GM21786 (cell line): ENCODE measurements around the gene PRKCA.

ENCODE experiments used
- ATAC-seq: cut with Tn5 transposase; IDR thresholded peaks from one replicate; pipeline ENCODE4 v1.9.1; 2021; ENCODE audit not compliant: unreplicated experiment

Gene PRKCA

DNA sequence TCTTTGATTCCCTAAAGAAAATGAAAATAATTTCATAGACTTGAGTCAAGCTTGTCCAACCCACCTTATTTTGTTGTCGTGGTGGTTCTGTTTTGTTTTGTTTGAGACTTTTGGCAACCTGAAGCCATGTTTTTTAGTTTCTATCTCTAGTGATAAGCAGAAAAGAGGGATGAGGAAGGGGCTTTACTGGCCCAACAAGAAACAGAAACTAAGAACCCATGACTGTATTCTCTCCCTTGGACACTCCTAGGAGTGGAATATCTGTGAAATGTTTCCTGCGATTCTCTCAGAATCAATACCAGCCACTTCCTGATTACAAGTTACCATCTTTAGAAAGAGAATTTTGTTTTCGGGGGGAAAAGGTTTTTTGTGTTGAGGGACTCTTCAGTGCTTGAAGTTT is 207.5 kb downstream of the PRKCA start:
- ATAC-seq = no peak

DNA sequence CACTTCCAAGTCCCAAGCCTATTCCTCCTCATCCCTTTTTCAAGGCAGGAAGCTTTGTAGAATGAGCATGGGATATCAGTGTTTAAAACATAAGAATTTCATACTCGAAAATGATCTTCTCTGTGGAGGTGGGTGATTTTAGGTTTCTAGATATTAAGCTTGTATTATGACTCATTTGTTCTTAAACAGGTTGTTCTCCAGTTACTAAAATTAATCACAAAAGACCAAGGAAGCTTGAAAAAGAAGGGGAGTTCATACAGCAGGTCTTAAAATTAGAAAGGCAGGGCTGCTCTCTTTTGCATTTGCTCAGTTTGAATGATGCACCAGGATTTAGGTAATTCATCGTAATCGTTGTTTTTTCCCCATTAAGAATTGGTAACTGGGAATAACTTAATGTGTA is 208.7 kb downstream of the PRKCA start:
- ATAC-seq = no peak

DNA sequence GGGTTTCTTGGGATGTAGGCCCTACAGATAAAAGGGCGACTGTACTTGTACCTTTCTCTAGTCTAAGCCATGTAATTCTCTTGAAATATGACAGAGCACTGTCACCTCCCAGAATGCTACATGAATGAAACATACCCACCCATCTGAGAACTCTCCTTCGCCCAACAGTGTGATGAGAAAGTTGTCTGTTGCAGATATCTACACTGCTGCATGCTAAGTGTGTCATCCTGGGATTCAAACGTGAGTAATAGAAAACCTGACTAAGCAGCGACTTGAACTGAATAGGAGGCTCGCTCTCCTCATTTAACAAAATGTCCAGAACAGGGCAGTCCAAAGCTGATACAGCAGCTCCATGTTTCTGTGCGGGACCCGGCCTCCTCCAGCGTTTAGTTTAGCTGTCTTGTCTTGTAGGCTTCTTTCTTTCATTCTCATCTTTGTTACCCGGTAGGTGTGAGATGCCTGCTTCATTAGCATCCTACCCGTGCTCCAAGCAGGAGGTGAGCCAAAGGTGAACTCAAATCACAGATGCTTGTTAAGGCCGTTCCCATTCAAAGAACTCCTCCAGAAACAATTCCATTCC is 211.9 kb downstream of the PRKCA start:
- no peak for ATAC-seq

DNA sequence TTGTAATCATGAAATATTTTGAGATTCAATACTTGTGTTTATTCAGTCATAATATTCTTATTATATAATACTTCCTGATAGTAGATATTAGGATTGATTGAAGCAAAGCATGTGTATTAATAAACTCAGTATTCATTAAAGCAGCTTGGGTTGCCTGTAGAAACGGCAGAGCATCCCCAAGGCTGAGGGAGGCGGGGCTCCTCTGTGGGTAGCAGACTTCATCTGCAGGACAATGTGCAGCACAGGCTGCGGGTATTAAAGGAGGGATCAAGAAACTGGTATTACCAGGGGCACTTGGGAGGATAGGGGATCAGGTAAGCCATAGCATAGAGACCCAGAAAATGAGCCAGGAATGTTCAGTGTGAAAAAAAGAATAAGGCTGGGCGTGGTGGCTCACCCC is 213.6 kb downstream of the PRKCA start:
- no peak for ATAC-seq

DNA sequence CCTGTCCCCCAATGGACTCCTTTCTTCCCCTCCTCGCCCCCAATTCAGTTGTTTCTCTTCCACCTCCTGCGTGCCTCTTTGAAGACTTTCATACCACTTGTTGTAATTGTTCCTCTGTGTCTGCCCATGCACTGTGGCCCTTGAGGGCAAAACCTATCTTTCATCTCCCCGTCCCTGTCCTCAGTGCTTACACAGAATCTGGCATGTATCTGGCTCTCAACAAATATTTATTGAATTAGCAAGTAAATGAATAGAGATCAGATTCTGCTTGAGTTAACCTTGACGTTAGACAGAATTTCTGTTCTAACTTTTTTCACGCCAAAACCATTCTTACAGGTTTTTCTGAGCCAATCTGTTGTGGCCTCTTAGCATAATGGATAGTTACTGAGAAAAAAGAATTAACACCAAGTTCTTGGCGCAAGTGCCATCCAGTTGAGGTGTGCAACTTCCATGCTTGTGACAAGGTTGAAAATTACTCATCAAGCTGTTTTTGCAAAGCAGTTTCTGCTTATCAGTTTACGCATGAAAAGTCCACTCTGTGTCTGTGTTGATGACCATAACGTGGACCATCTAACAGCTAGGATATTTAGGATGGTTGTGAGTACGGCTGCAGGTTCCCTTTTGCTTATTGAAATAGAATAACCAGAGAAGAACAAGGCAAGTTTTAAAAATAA is 215.1 kb downstream of the PRKCA start:
- no peak for ATAC-seq

DNA sequence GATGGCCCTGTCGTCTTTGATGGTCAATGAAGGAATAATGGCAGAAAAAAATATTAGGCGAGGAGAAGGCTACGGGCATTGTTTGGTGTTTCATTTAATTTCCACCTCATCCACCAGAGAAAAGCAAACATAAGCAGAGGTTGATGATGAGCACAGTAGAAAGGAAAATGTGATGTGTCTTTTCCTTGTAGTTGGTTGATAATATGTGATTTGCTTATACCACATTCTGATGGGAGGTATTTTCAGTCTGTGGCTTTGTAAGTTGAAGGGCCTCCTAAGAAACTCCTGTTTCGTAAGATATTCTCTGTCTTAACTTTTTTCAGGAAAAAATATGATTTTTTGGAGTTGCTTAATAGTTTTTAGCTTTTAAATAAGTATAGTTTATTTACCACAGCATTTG is 215.7 kb downstream of the PRKCA start:
- no peak for ATAC-seq

DNA sequence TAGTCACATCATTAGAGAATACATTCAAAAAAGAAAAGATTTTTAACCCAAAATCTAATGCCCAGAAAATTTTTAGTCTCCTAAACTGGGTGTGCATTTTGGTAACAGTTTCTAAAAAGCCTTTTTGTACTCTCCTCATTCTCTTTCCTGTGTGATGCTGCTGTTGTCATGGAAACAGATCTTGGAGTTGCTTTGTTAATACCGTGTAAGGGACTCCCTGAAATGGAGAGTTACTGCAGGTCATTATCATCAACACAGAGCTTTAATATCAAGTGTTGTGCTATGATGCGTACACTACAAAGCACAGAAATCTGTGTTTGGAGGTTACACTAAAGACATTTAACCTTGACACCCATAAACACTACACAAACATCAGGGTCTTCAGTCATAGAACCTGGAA is 216.3 kb downstream of the PRKCA start:
- no peak for ATAC-seq

DNA sequence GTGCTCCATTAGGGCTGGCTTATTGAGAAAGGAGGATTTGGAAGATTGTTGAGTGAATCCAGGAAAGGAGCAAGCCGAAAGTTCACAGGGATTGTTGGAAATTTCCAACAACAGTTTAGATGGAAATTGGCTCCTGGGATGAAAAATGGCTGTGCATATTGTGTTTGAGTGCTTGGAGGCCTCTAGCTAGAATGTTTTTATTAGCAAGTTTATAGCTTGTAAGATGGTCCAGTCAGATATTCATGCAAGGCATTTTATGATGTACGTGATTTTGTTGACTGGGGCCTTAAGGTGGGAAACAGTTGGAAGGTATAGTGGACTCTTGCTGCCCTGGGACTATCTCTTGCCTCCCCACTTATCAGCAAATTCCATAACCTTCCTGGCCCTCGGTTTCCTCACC is 216.7 kb downstream of the PRKCA start:
- ATAC-seq = no peak

DNA sequence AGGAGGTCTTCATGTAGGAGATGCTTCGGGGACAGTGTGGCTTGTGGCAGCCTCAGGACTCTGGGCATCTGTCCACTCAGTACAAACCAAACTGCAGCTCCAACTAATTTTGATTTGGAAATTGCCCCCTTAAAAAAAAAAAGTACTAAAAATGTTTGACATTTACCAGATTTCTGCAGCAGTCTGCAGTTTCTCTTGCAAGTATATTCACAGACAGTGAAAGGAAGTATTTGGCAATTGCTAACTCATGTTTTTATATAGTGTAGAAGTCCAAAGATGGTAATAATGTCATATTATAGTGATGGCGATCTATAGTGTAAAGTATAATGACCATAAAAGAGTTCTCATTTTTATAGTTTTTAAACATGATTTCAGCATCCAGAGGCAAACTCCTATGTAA is 218.6 kb downstream of the PRKCA start:
- ATAC-seq = no peak

DNA sequence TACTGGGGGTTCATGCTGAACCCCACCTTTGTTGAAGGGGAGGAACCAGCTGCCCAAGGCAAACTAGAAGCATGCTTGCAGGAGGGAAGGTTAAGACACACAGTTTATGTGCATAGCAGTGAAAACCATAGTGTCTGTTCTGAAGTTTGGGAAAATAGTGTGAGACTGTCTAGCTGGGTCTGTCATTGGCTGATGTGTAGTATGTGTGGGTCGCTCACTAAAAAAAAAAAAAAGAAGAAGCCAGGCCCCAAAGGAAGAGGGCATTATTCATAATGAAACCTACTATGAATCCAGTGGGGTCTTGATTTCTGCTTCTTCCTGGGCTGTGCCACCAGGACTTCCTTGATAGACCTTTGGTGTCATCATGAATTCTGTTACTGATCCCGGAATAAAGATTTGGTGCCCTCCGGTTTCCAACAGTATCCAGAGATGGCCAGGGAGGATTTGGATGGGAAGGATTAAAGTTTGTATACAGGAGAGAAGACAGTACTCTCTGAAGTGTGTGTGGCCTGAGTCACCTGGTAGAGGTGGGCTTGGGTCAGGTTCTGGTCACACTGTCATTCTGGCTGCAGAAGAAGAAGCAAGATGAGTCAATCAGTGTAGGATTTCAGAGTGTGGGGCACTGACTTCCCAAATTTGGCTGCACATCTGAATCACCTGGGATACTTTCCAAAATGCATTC is 220.3 kb downstream of the PRKCA start:
- no peak for ATAC-seq

DNA sequence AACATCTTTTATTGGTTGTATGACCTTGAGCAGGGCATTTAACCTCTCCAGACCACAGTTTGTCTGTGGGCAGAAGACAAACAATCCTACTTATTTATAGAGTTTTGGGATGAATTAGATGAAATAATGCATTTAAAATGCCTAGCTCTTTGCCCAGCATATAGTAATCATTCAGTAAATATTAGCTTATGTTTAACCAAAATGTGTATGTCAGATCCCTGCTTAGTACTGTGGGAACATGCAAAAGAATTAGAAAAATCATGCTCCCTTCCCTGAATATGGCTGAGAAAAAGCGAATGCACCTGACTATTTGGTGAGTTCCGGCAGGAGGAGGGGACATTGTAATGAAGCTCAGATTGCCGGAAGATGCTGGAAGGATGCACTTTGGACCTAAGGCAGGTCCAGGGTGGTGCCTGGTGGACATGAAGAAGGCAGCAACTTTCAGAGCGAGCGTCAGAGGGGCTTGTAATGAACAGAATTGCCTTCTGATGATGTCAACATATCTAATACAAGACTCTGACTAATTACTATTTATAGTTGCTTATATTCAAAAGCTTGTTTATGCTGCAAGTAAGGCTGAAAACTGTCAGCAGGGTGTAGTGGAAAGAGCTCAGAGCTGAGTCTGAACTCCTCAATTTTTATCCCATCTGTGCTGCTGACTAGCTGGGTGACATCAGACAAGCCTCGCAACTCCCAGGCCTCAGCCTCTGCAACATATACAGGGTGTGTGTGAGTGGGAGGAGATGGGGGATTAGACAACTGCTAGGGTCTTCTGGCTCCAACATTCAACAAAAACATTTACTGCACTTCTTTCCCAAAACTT is 221.2 kb downstream of the PRKCA start:
- ATAC-seq = no peak

DNA sequence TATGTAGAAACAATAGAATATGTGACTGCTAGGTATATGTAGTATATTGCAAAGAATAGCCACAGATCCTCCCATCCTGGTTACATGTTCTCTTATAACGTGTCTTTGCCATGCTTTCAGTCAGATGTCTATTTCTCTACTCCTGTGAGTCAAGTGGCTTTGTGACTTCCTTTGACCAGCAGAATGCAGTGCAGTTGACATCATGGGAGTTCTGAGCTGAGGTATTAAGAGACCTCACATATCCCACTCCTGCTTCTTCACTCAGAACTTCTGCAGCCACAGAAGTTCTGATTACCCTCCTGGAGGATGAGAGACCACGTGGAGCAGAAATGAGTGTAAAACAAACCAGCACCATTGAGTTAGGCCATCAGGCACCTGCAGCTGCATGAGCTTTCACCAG is 222.5 kb downstream of the PRKCA start:
- no peak for ATAC-seq

DNA sequence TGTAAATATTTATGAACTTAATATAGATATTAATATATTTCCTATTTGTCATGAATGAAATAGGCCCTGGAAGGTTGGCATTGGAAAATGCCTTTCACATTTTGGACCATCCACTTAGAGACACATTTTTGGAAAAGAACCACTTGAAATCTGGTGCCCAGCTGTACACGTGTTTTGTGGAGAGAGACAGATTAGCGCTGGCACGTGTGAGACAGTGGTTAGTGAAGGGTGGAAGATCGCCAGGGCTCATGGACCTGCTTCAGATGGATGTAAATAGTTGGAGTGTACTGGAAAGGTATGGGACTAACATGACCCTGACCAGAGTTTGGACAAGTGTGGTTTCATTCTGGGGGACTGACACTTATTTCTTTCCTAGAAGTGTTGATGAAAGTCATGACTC is 222.9 kb downstream of the PRKCA start:
- no peak for ATAC-seq

DNA sequence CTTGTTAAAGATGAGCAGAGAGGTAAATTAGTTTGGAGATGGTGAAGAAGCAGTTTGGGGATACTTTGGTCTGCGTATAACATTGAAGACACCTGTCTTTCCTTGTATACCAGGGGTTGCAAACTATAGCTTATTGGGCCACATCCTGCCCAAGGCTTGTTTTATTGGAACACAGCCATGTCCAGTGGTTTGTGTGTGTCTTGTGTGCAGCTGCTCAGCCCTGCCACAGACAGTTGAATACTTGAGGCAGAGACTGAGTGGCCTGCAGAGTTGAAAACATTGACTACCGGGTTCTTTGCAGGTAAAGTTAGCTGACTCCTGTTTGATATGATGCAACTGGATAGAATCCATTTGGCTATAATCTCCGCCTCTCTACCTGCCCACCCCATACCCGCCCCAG is 224.4 kb downstream of the PRKCA start:
- ATAC-seq = no peak

DNA sequence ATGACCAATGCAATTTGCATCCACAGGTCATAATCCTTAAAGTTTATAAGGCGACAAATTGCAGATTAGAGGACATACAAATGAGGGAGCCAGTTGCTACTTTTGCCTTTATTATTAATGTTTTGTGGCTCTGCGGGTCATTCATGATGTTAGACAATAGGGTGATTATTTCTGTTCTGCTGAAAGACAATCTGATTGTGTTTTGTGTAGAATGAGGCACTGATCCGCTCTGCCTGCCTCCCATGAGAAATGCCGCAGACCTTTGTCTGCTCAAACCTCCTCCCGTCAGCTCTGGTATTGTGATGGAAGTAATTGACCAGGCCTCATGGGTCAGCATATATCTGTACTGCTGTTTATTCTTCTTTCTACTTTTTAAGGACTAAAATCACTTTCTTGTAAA is 224.9 kb downstream of the PRKCA start:
- ATAC-seq = no peak

DNA sequence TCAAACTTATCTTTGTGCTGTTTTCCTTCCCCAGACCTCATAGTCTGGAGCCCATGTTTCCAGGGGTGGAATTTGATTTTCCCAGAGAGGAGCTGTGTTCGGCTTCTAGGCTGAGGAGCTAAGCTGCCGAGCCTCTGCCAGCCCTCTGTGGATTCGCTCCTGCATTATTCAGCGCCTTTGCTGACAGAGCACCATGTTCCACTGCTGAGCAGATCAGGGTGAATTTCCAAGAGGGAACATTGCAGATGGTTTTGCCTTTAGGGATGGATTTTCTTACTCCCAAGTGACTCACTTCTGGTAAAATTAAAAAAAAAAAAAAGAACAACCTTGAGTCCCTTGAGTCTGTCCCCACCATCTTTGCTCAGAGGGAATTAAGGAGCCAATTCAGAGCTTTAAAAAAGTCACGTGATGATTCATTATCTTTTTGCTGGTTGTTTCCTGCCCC is 229.5 kb downstream of the PRKCA start:
- no peak for ATAC-seq

DNA sequence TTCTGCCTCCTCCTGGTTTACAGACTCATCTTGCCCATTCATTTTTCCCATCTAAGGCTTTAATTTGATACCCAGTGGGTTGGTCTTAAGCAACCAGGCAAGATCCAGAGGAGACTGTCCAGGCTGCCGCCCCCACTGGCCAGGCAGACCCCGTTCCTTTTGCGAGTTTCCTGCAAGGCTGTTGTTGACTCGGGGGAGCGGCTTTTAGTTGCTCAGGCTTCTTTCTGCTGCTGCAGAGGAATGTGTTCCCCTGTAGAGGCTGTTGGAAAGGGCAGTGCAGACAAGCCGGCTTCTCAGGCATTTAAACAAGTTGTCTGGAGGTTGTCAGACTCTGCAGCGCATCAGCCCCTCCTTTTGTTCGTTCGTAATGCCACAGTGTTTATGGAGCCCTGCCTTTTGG is 231.2 kb downstream of the PRKCA start:
- ATAC-seq = no peak

DNA sequence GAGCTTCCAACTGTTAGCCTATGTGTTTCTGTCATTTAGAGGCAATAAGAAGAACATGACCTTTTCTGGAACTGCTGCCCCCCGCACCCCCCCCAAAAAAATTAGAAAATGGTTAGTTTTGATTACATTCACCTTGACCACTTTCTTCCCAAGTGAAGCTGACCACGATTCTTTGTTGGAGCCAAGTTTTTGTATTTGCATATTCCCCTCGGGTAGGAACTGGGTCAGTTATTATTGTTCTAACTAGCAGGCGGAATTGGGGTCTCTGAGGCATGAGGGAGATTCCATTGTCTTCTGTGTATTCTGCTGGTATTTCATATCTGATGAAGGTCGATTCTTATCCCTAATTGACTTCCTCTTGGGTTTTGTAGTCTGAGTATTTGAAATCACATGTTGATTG is 231.6 kb downstream of the PRKCA start:
- no peak for ATAC-seq

DNA sequence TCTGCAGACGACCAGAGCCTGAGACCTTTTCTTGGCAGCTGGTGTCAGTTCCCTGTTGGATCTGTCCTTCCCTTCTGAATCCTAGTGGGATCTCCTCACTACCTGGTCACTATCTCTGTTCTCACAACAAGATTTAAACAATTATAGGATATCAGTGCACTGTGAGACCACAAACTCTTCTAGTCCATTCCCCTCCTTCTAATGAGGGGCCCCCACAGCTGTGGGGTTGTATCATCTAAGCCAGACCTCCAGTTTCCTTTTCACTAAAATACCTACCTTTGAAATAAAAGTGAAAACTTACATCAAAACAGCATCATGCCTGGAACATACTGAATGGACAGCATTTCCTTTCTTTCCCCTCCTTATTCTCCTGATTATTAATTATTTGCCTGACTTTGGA is 233.2 kb downstream of the PRKCA start:
- no peak for ATAC-seq

DNA sequence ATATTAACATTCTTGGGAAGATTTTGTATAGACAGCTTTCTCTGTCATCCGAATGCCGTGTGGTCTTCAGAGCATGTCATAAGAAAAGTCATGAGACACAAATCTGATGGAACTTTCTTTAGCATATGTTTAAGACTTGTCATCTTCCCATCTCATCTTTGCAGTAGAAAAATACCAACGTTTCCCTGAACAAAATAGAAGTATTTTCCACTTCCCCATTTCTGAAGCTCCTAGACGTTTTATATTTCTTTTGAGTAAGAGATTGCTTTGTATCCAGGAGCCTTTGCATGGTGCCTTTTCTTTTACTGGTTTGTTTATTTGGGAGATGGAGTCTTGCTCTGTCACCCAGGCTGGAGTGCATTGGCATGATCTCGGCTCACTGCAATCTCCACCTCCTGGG is 235.1 kb downstream of the PRKCA start:
- no peak for ATAC-seq

DNA sequence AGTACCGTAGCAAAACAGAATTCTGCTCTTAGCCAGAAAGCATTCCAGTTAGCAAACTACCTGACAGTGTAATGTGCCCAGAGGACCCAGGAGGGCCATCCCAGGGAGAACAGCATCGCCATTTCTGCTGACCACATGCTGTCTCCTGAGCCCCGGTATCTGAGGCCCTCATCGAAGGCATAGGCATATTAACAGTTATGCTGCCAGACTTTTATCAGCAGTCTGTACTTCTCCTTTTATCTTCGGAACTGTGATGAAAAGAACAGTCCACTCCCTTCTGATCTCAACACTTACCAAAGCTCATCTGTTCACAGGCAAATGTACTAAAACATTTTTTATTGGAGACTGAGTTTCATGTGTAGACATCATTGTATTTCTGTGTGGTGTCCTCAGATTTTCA is 236.4 kb downstream of the PRKCA start:
- ATAC-seq = no peak
